Gastroesophageal sphincter (tissue), 3 donors: ENCODE results near the gene PDZD7.

ENCODE experiments used
- POLR2A ChIP-seq, 2 donors: fragments of 450-650 bp; IDR thresholded peaks; one replicate each; pipeline ENCODE4 v1.6.1; 2017; ENCODE audit warnings: antibody characterized with exemption in 2 of 2, mild to moderate bottlenecking in 2 of 2, moderate library complexity in 1 of 2
- POLR2AphosphoS5 ChIP-seq: sonication (generic); formaldehyde crosslinking; IDR thresholded peaks from one replicate; pipeline ENCODE4 v1.6.1; 2017; ENCODE audit warnings: antibody characterized with exemption
- TF ChIP-seq, protein P1 (sequence below), 4 experiments: fragments of 200-600 bp in 2 of 4; fragments of 450-650 bp in 2 of 4; sonication (generic) in 1 of 4; IDR thresholded peaks; one replicate each; pipeline ENCODE4 v1.5.1; 2017 to 2019; ENCODE audit warnings: antibody characterized with exemption in 4 of 4, mild to moderate bottlenecking in 2 of 4, moderate library complexity in 2 of 4

DNA sequence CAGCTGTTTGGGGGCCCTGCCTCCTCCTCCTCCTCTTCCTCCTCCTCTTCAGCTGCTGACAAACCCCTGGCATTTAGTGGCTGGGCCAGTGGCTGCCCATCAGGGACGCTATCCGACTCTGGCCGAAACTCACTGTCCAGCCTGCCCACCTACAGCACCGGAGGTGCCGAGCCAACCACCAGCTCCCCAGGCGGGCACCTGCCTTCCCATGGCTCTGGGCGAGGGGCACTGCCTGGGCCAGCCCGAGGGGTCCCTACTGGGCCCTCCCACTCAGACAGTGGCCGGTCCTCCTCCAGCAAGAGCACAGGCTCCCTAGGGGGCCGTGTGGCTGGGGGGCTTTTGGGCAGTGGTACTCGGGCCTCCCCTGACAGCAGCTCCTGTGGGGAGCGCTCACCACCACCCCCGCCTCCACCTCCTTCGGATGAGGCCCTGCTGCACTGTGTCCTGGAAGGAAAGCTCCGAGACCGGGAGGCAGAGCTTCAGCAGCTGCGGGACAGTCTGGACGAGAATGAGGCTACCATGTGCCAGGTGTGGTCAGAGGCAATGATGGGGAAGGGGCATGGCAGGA lies 27.2 kb downstream of the PDZD7 start:
- TF ChIP-seq POLR2AphosphoS5 (no peak), POLR2A (IDR thresholded peaks at IDR 0.05) (no peak)
- TF ChIP-seq, protein P1, sequence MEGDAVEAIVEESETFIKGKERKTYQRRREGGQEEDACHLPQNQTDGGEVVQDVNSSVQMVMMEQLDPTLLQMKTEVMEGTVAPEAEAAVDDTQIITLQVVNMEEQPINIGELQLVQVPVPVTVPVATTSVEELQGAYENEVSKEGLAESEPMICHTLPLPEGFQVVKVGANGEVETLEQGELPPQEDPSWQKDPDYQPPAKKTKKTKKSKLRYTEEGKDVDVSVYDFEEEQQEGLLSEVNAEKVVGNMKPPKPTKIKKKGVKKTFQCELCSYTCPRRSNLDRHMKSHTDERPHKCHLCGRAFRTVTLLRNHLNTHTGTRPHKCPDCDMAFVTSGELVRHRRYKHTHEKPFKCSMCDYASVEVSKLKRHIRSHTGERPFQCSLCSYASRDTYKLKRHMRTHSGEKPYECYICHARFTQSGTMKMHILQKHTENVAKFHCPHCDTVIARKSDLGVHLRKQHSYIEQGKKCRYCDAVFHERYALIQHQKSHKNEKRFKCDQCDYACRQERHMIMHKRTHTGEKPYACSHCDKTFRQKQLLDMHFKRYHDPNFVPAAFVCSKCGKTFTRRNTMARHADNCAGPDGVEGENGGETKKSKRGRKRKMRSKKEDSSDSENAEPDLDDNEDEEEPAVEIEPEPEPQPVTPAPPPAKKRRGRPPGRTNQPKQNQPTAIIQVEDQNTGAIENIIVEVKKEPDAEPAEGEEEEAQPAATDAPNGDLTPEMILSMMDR (IDR thresholded peaks at IDR 0.05), result no peak
